Vagina (tissue), 2 donors: ENCODE results near the gene KDM4B. TPM values are rescaled to one million over a fixed set of nuclear protein-coding genes. Genes with fewer than 3 reads are reported as not detected.

Experiments used
- DNase-seq, 2 donors: peaks; one replicate each; pipeline ENCODE4 v3.0.0-alpha.2; 2017; ENCODE audit errors: extremely low spot score in 2 of 2
- H3K27ac ChIP-seq: fragments of 200-600 bp; sonication (generic); one replicate; pipeline ENCODE4 v1.5.1; 2019
- H3K27me3 ChIP-seq: fragments of 200-600 bp; sonication (generic); one replicate; pipeline ENCODE4 v1.5.1; 2019
- H3K36me3 ChIP-seq, 2 donors: fragments of 200-600 bp; sonication (generic); one replicate each; pipeline ENCODE4 v1.5.1; 2017 to 2019
- H3K4me1 ChIP-seq: fragments of 200-600 bp; sonication (generic); one replicate; pipeline ENCODE4 v1.5.1; 2019
- H3K4me3 ChIP-seq, 2 donors: fragments of 200-600 bp; sonication (generic); 1 replicate in 1 of 2; 2 replicates in 1 of 2; pipeline ENCODE4 v1.5.1; 2016 to 2019
- H3K9me3 ChIP-seq: fragments of 200-600 bp; sonication (generic); one replicate; pipeline ENCODE4 v1.5.1; 2019
- POLR2A ChIP-seq, 2 donors: fragments of 450-650 bp; IDR thresholded peaks; one replicate each; pipeline ENCODE4 v1.6.1; 2017; ENCODE audit warnings: antibody characterized with exemption in 2 of 2, mild to moderate bottlenecking in 2 of 2, moderate library complexity in 2 of 2
- POLR2AphosphoS5 ChIP-seq, 2 donors: sonication (generic); formaldehyde crosslinking; IDR thresholded peaks; one replicate each; pipeline ENCODE4 v1.9.0; 2017; ENCODE audit warnings: antibody characterized with exemption in 2 of 2, mild to moderate bottlenecking in 2 of 2, low read depth in 1 of 2; ENCODE audit not compliant: insufficient read depth in 1 of 2
- intact Hi-C: fragments of 100-400 bp; cut with DNase I; formaldehyde crosslinking; loops from one replicate; pipeline ENCODE4 v1.15.1; 2023
- total RNA-seq: library from RNA; depleted of rRNA; stranded (reverse); fragments of >200 nt; gene quantifications from one replicate; pipeline ENCODE4 v1.2.3, GENCODE V29; 2016
- TF ChIP-seq, protein P1 (sequence below), 3 experiments: fragments of 450-650 bp in 2 of 3; fragments of 200-600 bp in 1 of 3; sonication (generic) in 1 of 3; IDR thresholded peaks; one replicate each; pipeline ENCODE4 v1.5.1; 2017 to 2019; ENCODE audit warnings: antibody characterized with exemption in 3 of 3, mild to moderate bottlenecking in 2 of 3, moderate library complexity in 2 of 3

The KDM4B gene
- total RNA-seq, 1 donor from 2014 or later, result 59.7 TPM

GRCh38 chr19:5121266-5122120 lies 152.6 kb downstream of the KDM4B start:
- Histone ChIP-seq H3K4me1 (no peaks in the 10 kb centered on the region), H3K36me3 (peaks cover 0 to 21% of the 10 kb centered on the region in 2 donors), H3K27me3 (no peaks in the 10 kb centered on the region), H3K27ac (no peak overlapping the region), H3K9me3 (no peaks in the 10 kb centered on the region), H3K4me3 (no peak overlapping the region)
- TF ChIP-seq POLR2A (IDR thresholded peaks at IDR 0.05), result no peak
- TF ChIP-seq POLR2AphosphoS5 (IDR thresholded peaks at IDR 0.05; ENCODE audit: insufficient read depth in 1 of 2, low read depth in 1 of 2), result no peak
- TF ChIP-seq, protein P1, sequence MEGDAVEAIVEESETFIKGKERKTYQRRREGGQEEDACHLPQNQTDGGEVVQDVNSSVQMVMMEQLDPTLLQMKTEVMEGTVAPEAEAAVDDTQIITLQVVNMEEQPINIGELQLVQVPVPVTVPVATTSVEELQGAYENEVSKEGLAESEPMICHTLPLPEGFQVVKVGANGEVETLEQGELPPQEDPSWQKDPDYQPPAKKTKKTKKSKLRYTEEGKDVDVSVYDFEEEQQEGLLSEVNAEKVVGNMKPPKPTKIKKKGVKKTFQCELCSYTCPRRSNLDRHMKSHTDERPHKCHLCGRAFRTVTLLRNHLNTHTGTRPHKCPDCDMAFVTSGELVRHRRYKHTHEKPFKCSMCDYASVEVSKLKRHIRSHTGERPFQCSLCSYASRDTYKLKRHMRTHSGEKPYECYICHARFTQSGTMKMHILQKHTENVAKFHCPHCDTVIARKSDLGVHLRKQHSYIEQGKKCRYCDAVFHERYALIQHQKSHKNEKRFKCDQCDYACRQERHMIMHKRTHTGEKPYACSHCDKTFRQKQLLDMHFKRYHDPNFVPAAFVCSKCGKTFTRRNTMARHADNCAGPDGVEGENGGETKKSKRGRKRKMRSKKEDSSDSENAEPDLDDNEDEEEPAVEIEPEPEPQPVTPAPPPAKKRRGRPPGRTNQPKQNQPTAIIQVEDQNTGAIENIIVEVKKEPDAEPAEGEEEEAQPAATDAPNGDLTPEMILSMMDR (IDR thresholded peaks at IDR 0.05), result no peak
- no peak for DNase-seq
- intact Hi-C loops, result no loop called here

DNA sequence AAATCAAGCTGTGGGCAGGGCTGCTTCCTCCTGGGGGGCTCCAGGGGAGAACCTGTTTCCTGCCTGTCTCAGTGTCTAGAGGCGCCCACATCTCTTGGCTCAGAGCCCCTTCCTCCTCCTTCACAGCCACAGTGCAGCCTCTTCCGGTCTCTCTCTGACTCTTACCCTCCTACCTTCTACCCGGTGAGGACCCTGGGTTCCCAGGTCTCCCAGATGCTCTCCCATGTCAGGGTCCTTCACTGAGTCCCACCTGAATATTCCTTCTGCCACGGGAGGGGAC lies 153.1 kb downstream of the KDM4B start:
- Histone ChIP-seq H3K36me3 (peaks cover 0 to 21% of the 10 kb centered on the region in 2 donors), H3K27me3 (no peaks in the 10 kb centered on the region)
- intact Hi-C loops, result no loop called here

GRCh38 chr19:5122671-5123409 lies 153.9 kb downstream of the KDM4B start:
- Histone ChIP-seq H3K27me3 (no peaks in the 10 kb centered on the region), H3K4me1 (peaks cover 9% of the 10 kb centered on the region), H3K4me3 (no peak overlapping the region), H3K9me3 (no peaks in the 10 kb centered on the region), H3K27ac (no peak overlapping the region), H3K36me3 (peaks cover 0 to 21% of the 10 kb centered on the region in 2 donors)
- intact Hi-C loops, result no loop called here
- DNase-seq, result no peak
- TF ChIP-seq POLR2A (IDR thresholded peaks at IDR 0.05) (no peak), POLR2AphosphoS5 (IDR thresholded peaks at IDR 0.05; ENCODE audit: insufficient read depth in 1 of 2, low read depth in 1 of 2) (no peak)

More for the DNA sequence above, 153.1 kb downstream of the KDM4B start:
- Histone ChIP-seq H3K4me3 (no peak overlapping the region), H3K27ac (no peak overlapping the region), H3K4me1 (peaks cover under 1% of the 10 kb centered on the region), H3K9me3 (no peaks in the 10 kb centered on the region)
- TF ChIP-seq, protein P1 (IDR thresholded peaks at IDR 0.05), result no peak
- no peak for TF ChIP-seq POLR2A (IDR thresholded peaks at IDR 0.05)
- no peak for TF ChIP-seq POLR2AphosphoS5 (IDR thresholded peaks at IDR 0.05; ENCODE audit: insufficient read depth in 1 of 2, low read depth in 1 of 2)
- no peak for DNase-seq

DNA sequence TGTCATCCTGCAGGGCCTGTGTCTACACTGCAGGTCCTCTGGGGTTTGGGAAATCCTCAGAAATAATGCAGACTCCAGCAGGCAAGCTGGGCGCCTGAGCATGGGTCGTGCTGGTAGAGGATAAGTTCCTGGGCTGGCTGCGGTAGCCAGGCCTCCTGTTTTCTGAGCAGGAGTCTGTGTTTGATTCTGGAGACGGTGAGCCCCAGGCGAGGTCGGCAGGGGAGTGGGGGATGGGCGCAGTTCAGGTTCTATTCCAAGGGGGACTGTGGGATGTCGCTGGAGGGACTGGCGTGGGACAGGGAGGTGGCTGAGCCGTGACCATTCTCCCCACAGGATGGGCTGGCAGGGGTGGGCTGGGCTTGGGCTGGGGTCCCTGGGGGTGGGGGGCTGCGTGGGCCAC lies 154.7 kb downstream of the KDM4B start:
- H3K9me3 ChIP-seq, result no peaks in the 10 kb centered on the region
- peaks cover 0 to 21% of the 10 kb centered on the region in 2 donors for H3K36me3 ChIP-seq
- H3K27me3 ChIP-seq, result no peaks in the 10 kb centered on the region
- TF ChIP-seq, protein P1 (IDR thresholded peaks at IDR 0.05), result no peak
- TF ChIP-seq POLR2A (IDR thresholded peaks at IDR 0.05) (no peak), POLR2AphosphoS5 (IDR thresholded peaks at IDR 0.05; ENCODE audit: insufficient read depth in 1 of 2, low read depth in 1 of 2) (no peak)
- no peak overlapping the region for H3K4me3 ChIP-seq
- H3K4me1 ChIP-seq, result peaks cover 16% of the 10 kb centered on the region
- no peak overlapping the region for H3K27ac ChIP-seq
- intact Hi-C loops, result no loop called here
- DNase-seq, result no peak

GRCh38 chr19:5124111-5124855 lies 155.4 kb downstream of the KDM4B start:
- intact Hi-C loops, result no loop called here
- peaks cover 0 to 21% of the 10 kb centered on the region in 2 donors for H3K36me3 ChIP-seq
- H3K4me3 ChIP-seq, result no peak overlapping the region
- no peaks in the 10 kb centered on the region for H3K27me3 ChIP-seq
- peaks cover 21% of the 10 kb centered on the region for H3K4me1 ChIP-seq
- no peak for DNase-seq
- no peak overlapping the region for H3K27ac ChIP-seq
- H3K9me3 ChIP-seq, result no peaks in the 10 kb centered on the region
- TF ChIP-seq POLR2AphosphoS5 (IDR thresholded peaks at IDR 0.05; ENCODE audit: insufficient read depth in 1 of 2, low read depth in 1 of 2) (no peak), POLR2A (IDR thresholded peaks at IDR 0.05) (no peak)
- TF ChIP-seq, protein P1 (IDR thresholded peaks at IDR 0.05), result no peak
